Fibroblast of skin of right quadriceps (primary cell): ENCODE measurements around the gene SGCG.
"Not testable (repeated sequence)": the region's sequence is repeated elsewhere in the genome, so short reads cannot be mapped to it uniquely, and the experiment has no call there.

Source experiments
- DNase-seq: peaks from one replicate; pipeline ENCODE4 v3.0.0-alpha.2; 2013

Gene SGCG

GRCh38 chr13:23180711-23181110, at the start of gene SGCG:
Gene SGCG (plus strand): TSS chr13:23180979. CDS start chr13:23203695, 22,716 bp downstream.
- DNase-seq, result no peak

- DNase-seq, result no peak
Measured at GRCh38 chr13:23134542-23134941, 46.2 kb upstream of the SGCG start.

DNA sequence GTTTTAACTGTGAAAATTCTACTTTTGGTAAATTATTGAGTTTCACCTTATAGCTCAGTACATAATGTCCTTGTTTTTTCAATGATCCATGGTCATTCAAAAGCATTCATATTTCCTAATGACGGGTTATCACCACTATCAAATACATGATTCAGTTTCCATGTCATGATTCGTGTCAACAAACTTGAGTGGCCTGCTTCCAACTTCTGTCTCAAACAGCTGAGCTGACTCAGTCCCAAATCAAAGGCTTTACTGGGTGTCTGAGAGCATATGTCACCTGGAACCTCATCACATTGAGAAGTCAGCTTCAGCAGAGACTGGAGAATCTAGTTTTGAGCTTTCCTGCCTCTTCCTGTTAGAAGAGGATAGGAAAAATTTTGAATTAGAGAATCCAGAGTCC, 40.3 kb upstream of the SGCG start:
- DNase-seq, result peak; percentile 7

DNA sequence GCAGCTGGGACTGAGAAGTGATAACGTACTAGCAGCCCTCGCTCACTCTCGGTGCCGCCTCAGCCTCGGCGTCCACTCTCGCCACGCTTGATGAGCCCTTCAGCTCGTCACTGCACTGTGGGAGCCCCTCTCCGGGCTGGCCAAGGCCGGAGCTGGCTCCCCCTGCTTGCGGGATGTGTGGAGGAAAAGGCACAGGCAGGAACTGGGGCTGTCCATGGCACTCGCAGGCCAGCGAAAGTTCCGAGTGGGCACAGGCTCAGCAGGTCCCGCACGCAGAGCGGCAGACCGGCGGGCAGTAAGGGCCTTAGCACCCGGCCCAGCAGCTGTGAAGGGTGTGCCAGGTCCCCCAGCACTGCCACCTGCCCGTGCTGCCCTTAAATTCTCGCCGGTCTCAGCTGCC, 38.8 kb upstream of the SGCG start:
- DNase-seq, result no peak

GRCh38 chr13:23142607-23143006, 38.2 kb upstream of the SGCG start:
- DNase-seq, result not testable (repeated sequence)

- DNase-seq, result no peak
Measured at GRCh38 chr13:23144431-23144830, 36.3 kb upstream of the SGCG start.

DNA sequence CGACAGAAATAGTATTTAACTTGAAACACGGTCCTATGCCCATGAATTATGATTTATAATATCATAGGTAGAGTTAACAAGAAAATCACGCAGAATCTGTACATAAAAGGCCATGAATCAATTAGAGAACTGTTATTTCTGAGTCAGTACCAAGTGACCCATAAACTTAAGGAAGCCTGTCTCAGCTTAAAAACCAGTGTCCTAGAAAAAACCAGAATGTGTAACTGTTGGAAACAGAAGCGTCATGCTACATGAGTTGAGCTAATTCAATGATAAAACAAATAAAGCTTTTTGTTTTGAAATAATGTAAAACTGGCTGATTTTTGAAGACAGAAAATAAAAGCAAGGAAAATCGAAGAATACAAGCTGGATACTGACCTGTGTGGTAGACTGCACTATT, 34.8 kb upstream of the SGCG start:
- DNase-seq, result no peak

DNA sequence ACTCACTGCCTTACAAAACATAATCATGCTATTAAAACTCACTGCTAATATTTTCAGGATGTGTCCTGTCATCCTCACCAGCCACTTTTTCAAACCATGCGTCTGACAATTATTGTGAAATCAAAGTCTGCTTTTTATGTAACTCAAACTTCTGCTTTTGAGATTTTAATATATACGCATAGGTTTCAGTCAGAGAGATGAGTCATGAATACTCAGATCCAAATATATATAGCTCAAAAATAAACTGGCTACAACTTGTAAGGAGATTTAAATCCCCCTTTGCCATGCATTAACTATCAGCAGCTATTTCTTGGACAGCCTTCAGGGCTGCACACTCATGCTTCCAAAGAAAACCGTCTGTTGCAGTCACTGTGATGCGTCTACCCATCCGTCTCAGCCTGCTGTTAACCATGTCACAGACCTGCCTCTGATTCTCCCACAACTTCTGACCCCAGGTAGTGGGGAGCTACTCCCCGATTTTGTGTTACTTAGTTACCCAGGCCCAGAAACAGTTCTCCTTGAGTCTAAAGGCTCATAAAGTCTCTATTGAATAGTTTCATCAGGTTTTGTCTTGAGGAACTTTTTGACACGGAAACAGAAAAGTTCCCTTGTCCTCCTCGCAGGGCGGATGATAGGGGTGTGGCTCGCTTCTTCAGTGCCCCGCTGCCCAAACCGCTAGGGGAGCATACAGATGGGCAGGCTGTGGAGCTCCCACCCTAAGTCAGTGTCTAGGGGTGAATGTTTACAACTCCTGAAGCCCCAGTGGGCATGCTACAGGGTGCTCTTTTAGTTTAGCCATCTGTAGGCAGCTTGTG, 33.8 kb upstream of the SGCG start:
- peak; percentile 57 for DNase-seq

DNA sequence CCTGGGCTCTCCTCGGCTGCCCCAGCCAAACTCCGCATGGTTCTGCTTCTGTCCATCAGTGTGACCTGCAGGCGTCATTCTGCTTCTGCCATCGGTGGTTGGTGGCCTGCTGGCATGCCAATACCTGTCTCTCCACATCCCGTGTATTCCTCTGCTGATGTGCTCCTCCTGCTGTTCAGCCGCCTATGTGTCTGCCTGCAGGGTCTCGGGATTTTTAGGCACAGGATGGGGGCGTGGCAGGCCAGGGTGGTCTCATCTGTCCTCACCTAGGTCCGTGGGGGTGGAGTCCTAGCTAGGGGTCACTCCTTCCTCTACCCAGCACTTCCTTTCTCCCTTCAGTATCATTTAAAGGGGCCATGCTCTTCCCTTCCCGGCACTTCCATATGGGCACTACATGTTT, 33.0 kb upstream of the SGCG start:
- no peak for DNase-seq

DNA sequence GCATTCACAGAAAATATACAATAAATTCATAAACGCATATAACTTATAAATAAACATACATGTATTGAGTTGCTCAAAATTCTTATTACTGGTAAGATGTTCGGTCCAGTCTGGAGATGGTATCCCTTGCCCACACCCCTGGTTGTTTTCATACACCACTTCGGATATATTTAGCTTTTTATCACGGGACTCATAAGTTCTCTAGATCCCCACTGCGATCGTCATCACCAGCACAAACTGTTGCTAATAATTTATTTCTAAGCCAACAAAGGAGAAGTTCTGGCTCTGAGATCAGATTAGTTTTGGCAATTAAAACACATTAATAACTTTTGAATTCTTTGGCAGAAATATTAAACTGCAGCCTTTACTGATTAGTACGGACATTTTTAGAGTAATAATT, 23.0 kb upstream of the SGCG start:
- no peak for DNase-seq

DNA sequence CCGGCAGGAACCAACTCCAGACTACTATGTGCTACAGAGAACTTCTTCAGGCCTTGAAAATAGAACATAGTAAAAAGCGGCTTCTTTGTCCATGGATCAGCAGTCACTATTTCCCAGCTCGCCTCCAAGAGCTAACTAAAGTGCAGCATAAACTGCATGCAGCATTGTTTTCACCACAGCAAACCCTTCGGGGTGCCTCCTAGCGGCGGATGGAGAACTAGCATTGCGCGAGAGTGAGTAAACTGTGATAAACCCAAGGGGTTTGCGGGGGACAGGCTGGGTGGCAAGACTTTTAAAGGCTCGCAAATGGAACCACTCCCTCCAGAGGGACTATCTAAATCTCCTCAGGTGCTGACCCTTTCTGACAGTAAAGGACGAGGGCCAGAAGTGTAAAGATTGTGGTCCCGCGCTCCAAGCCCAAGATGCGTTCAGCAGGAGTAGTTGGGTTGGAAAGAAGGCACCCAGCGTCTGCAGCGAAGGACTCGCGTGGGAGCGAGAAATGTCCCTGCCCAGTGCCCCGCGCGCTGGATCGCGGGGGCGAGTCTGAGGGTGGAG, 21.5 kb upstream of the SGCG start:
- DNase-seq, result peak; percentile 41

- DNase-seq, result no peak
Measured at GRCh38 chr13:23159760-23160637, 20.8 kb upstream of the SGCG start.

- no peak for DNase-seq
Measured at GRCh38 chr13:23160638-23161480, 19.9 kb upstream of the SGCG start.

DNA sequence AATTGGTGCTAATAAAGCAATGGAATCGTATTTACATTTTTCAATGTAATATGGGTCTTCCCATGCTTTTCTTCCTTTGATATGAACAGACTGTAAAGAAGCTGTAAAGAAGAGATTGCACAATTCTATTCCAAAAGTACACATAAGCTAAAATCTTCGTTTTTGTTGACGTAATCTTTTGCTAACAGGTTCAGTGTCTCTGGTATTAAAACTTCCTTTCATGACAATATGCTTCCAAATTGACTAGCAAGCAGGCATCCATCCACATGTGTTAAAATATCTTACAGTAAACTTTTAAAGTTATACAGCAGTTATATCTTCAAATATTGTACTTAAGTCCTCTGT, 19.3 kb upstream of the SGCG start:
- DNase-seq, result no peak

DNA sequence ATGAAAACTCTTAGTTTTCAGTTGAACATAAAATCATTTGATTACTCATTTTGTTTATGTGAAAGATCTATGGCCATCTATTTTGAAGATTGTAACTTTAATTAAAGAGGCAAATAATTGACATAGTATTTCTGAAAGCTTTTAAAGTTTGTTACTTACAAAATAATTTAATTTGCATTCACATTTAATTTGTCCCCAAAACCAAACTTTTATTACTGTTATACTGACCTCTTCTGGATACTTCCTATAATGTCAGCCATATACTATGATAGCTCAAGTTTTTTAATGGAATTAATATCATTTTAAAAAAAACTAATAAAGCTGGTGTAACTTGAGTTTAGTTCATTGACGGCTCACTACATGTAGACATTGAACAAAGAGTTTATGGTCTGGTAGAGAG, 4.9 kb upstream of the SGCG start:
- DNase-seq, result no peak

DNA sequence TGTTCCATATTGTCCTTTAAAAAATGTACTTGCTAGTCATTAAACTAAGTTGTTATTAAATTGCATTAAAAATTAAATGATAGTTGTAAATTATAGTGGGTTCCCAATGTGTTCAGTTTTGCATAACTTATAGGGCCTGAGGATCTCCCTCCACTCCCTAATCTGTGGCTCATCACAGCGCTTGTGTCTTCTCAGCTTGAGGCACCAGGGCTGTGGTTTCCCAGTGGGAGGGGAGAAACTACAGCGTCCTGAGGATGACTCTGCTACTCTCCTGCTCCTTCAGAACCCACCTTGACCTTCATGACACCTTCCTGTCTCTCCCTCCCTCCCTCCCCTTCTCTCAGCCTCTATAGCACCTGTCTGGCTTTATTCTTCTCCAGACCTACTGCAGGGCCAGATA, 1.4 kb downstream of the SGCG start:
- DNase-seq, result no peak

DNA sequence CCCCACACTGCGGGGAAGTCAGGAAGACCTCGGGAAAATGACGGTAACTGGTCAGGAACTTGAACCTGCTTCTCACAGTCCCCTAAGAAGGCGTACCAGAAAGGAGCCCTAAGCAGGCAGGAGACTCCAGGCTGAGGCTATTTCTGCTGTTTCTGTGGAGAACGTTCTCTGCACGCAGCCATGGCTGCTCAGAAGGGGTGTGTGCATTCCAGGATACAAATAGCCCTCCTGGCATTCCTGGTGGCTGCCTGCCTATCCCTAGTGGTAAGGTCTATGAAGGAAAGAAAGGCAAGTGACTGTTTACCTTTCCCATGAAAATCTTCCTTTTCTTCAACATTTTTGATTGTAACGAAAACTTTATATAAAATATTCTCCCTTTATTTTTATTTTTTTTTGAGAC, 2.5 kb downstream of the SGCG start:
- DNase-seq, result no peak

GRCh38 chr13:23185542-23185941, 4.8 kb downstream of the SGCG start:
- no peak for DNase-seq

- no peak for DNase-seq
Measured at GRCh38 chr13:23201870-23202269, 21.1 kb downstream of the SGCG start.

DNA sequence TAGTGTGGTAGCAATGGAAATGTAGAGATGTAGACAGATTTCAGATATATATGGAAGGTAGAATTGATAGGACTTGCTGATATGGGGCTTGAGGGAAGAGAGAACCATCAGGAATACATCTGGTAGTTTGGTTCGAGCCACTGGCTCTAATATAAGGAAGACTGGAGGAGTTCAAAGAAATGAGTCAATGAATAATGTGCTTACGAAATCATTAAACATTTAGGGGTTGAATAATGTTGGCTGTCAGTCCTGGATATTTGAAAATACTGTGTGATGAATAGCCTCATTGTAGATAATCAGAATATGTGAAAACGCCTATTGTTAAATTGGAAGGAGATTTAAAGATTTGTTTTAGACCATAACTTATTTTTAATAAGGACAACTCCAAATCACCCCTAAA, 21.6 kb downstream of the SGCG start:
- DNase-seq, result peak; percentile 21

- DNase-seq, result no peak
Measured at GRCh38 chr13:23203516-23203915, 22.7 kb downstream of the SGCG start.

GRCh38 chr13:23205807-23206206, 25.0 kb downstream of the SGCG start:
- no peak for DNase-seq

DNA sequence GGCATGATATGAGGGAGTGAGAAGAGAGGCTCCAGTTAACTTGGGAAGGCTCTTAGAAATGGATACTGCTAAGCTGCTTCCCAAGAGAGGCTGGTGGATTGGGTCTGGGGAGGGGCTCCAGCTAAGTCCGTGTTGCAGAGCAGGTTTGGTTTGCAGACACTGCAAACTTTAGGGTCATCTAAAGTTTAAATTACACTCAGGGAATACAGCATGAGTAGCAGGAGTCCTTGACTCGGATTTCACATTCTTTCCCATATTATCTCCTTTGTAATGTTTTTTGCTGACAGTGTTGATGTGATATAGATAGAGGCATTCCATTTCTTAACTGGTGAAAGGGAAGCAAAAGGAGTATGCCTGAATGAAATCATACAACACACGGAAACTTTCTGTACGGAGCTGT, 31.9 kb downstream of the SGCG start:
- peak; percentile 66 for DNase-seq
